GM21447 (cell line): ENCODE measurements around the gene ADGRB3.
"Not testable (repeated sequence)": the region's sequence is repeated elsewhere in the genome, so short reads cannot be mapped to it uniquely, and the experiment has no call there.

Experiments used
- ATAC-seq: cut with Tn5 transposase; IDR thresholded peaks from one replicate; pipeline ENCODE4 v1.9.1; 2021; ENCODE audit not compliant: unreplicated experiment

ADGRB3 gene

GRCh38 chr6:69392745-69393144 lies 757.7 kb downstream of the ADGRB3 start:
- ATAC-seq = no peak

DNA sequence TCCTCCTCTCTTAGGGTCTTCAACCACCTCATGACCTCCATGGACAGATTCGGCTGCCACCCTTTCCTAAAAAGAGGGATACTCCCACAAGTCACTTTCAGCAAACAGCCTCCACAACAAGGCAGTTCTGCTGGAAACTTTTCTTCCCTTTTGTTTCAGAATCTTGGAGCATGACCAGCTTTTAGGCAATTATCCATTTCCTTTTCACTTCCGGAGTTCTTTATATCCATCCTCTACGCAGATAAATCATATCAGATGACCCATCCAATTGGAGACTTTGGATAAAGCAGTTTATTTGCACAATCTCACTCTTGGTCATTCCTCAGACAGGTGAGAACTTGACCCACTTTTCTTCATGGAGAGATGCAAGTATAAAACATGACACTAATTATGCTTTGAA lies 763.2 kb downstream of the ADGRB3 start:
- ATAC-seq = no peak

GRCh38 chr6:69398729-69399128 lies 763.6 kb downstream of the ADGRB3 start:
- ATAC-seq = no peak

DNA sequence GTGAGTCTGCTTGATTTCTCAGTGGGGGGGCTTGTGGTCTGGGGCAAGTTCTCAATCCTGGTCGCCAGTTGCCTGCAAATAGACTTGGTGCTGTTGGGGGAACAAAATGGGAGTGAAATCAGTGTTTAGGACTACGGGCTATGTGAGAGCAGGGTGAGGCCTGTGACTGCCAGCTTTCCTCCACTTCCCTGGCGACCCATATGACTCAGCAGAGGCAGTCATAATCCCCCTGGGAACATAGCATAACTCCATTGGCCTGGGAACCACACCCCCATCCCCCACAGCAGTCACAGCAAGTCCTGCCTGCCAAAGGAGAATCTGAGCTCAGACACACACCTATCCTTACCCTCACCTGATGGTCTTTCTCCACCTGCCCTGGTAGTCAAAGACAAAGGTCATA lies 773.8 kb downstream of the ADGRB3 start:
- ATAC-seq = no peak

DNA sequence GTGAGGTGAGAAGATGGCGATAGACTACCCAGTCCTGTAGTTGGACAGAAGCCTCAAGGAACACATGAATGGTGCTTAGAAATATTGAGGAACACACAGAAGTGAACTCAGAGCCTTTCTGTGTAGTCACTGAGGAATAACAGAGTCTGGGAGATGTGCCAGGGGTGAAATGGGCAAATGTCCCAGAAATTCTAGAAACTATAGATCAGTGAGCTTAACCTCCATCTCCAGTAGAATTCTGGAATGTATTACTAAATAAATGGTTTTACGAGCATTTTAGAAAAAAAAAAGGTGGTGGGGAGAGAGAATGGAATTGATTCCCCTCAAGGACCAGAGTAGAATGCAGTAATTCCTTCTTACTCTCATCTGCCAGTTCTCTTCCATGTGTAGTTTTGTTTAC lies 781.7 kb downstream of the ADGRB3 start:
- ATAC-seq = no peak

DNA sequence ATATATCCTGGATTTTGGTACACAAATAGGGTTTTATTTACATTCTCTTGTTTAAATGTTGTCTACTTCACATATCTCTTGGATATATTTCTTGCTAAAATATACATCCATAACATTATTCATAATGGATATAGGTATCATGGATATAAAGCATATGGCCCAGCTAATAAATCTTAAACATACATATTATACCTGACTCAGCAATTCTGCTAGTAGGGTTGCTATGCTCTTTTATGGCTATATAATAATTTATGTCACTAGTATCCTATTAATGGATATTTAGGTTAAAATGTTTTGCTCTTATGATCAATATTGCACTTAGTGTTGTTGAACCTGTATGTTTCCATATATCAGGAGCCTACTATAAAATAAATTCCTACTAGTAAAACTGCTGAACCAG lies 786.2 kb downstream of the ADGRB3 start:
- ATAC-seq = no peak

- no peak for ATAC-seq
Observed at GRCh38 chr6:69422020-69422419, 786.9 kb downstream of the ADGRB3 start.

DNA sequence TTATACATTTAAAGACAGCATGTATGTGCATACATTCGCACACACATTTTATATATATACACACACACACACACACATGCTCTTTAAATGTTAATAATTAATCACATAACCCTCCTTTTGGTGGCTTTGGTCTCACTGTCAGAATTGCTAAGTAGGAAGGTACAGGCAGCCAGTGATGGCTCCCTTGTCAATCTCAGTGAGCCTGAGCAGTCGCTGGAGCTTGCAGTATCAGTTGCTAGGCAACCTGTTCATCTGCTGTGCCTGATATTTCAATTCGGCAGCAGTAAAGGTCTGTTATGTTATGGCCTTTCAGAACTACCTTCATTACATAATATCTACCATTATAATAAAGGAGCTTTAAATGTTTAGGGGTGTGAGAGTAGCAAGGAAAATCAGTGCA lies 787.4 kb downstream of the ADGRB3 start:
- no peak for ATAC-seq

GRCh38 chr6:69423785-69424184 lies 788.7 kb downstream of the ADGRB3 start:
- ATAC-seq = no peak

DNA sequence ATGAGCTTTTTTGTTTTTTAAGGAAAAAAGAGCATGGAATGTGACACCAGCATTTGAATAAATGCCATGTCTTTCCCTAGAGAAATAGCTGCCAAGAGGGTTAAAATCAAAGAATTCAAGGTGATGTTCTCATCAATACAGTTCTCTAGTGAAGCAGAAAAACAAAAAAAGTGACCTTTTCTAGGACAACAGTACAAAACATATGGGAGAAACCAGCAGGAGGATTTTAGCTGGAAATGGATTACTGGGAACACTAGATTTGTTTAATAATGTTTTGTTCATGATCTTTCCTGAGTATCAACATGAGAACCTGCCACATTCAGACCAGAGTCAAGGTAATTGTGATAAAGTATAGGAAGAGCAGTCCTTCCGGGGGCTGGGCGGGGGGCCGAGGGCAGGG lies 789.5 kb downstream of the ADGRB3 start:
- ATAC-seq = no peak

- ATAC-seq = no peak
Observed at GRCh38 chr6:69427882-69428281, 792.8 kb downstream of the ADGRB3 start.

DNA sequence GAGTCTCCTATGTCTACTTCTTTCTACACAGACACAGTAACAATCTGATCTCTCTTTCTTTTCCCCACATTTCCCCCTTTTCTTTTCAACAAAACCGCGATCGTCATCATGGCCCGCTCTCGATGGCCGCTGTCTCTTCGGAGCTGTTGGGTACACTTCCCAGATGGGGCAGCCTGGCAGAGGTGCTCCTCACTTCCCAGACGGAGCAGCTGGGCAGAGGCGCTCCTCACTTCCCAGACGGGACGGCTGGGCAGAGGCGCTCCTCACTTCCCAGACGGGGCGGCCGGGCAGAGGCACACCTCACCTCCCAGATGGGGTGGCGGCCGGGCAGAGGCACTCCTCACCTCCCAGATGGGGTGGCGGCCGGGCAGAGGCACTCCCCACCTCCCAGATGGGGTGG lies 797.1 kb downstream of the ADGRB3 start:
- not testable (repeated sequence) for ATAC-seq

- not testable (repeated sequence) for ATAC-seq
Observed at GRCh38 chr6:69433116-69433515, 798.0 kb downstream of the ADGRB3 start.

- no peak for ATAC-seq
Observed at GRCh38 chr6:69438113-69438512, 803.0 kb downstream of the ADGRB3 start.
